Measurements from ENCODE around the gene TGFBR1. TPM values are rescaled to one million over a fixed set of nuclear protein-coding genes. Genes with fewer than 3 reads are reported as not detected.
"Not testable (repeated sequence)": the region's sequence is repeated elsewhere in the genome, so short reads cannot be mapped to it uniquely, and the experiment has no call there.

Gene TGFBR1
- total and polyA plus RNA-seq, 2 donors (not counting 3 experiments of a cell fraction or from before 2014, with no cell fraction given): 5.8 to 18.6 TPM

DNA sequence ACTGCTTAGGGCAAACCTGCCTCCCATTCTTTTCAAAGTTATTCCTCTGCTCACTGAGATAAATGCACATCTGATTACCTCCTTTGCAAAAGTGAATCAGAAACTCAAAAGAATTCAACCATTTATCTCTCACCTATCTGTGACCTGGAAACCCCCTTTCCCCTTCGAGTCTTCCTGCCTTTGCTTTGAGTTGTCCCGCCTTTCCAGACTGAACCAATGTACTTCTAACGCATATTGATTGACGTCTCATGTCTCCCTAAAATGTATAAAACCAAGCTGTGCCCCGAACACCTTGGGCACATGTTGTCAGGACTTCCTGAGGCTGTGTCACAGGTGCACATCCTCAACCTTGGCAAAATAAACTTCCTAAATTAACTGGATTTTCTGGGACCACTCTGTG lies 91.6 kb downstream of the TGFBR1 start:
- BruUV-seq (replicated peaks); H3K9me1 ChIP-seq (replicated peaks; ENCODE audit: control insufficient read depth, extremely low read depth, insufficient read depth, low read length); H3K79me2 ChIP-seq (ENCODE audit: control insufficient read depth, insufficient read depth, low read length); H3K4me1 ChIP-seq (ENCODE audit: control insufficient read depth, extremely low read depth, insufficient read depth, low read length); H3K4me3 ChIP-seq (replicated peaks in 1 of 3; ENCODE audit: insufficient read depth in 1 of 3, low read depth in 1 of 3, low read length in 3 of 3); FAIRE-seq; dilution Hi-C loops (cut with MboI; ENCODE audit: extremely low pct_ligation_motif_present, low sequenced_read_pairs); intact Hi-C loops (cut with micrococcal nuclease); POLR2A ChIA-PET; H3K9me3 ChIP-seq (replicated peaks; ENCODE audit: control insufficient read depth, insufficient read depth, low read length); H3K9ac ChIP-seq (replicated peaks; ENCODE audit: extremely low read depth, insufficient read depth, low read length); H3K27ac ChIP-seq (ENCODE audit: insufficient read depth, low read depth, low read length); H2AFZ ChIP-seq (ENCODE audit: low read depth, low read length); H3K4me2 ChIP-seq (ENCODE audit: insufficient read depth, low read length); DNase-seq (ENCODE audit: low read depth, low spot score); H4K20me1 ChIP-seq (replicated peaks; ENCODE audit: control insufficient read depth, extremely low read depth, insufficient read depth, low read length); H3K36me3 ChIP-seq (ENCODE audit: control insufficient read depth in 2 of 2, extremely low read depth in 1 of 2, insufficient read depth in 2 of 2, low read length in 2 of 2): not testable (repeated sequence)
- H3K27me3 ChIP-seq (ENCODE audit: control insufficient read depth in 2 of 2, insufficient read depth in 2 of 2, low read length in 2 of 2): peaks cover 2 to 21% of the 10 kb centered on the region in 2 experiments
- CTCF ChIA-PET: interaction anchor here (0.6 to 5.1 kb wide), 5 partner anchors 9 to 36 kb away, joined by 3 to 20 read pairs (median 3); no protein-coding TSS in a partner anchor

- no peak overlapping the region for H3K4me3 ChIP-seq (replicated peaks in 1 of 3; ENCODE audit: insufficient read depth in 1 of 3, low read depth in 1 of 3, low read length in 3 of 3)
- H4K20me1 ChIP-seq (replicated peaks; ENCODE audit: control insufficient read depth, extremely low read depth, insufficient read depth, low read length): no peaks in the 10 kb centered on the region
- BruUV-seq (replicated peaks): no TSS peak
- no peak for FAIRE-seq
- POLR2A ChIA-PET: interaction anchor here (0.5 to 1.0 kb wide), 2 partner anchors 9 to 25 kb away, joined by 5 to 10 read pairs; partner anchors contain the start of genes ALG2 and SEC61B
- no peaks in the 10 kb centered on the region for H3K4me1 ChIP-seq (ENCODE audit: control insufficient read depth, extremely low read depth, insufficient read depth, low read length)
- TF ChIP-seq, protein P1, sequence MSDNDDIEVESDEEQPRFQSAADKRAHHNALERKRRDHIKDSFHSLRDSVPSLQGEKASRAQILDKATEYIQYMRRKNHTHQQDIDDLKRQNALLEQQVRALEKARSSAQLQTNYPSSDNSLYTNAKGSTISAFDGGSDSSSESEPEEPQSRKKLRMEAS (IDR thresholded peaks at IDR 0.05; ENCODE audit: insufficient read depth, insufficient read length): no peak
- TF ChIP-seq JUN (IDR thresholded peaks at IDR 0.05; ENCODE audit: borderline replicate concordance, insufficient read depth, insufficient read length, low read depth) (no peak), POLR2AphosphoS5 (IDR thresholded peaks at IDR 0.05; ENCODE audit: insufficient read depth, low read depth, low read length) (no peak), POLR2A (IDR thresholded peaks at IDR 0.05; ENCODE audit: low read depth, low read length) (no peak), EZH2 (IDR thresholded peaks at IDR 0.05; ENCODE audit: borderline replicate concordance, low read depth, low read length, severe bottlenecking) (no peak), MYC (IDR thresholded peaks at IDR 0.05; ENCODE audit: low read depth, low read length) (no peak)
- TF ChIP-seq, protein P2, sequence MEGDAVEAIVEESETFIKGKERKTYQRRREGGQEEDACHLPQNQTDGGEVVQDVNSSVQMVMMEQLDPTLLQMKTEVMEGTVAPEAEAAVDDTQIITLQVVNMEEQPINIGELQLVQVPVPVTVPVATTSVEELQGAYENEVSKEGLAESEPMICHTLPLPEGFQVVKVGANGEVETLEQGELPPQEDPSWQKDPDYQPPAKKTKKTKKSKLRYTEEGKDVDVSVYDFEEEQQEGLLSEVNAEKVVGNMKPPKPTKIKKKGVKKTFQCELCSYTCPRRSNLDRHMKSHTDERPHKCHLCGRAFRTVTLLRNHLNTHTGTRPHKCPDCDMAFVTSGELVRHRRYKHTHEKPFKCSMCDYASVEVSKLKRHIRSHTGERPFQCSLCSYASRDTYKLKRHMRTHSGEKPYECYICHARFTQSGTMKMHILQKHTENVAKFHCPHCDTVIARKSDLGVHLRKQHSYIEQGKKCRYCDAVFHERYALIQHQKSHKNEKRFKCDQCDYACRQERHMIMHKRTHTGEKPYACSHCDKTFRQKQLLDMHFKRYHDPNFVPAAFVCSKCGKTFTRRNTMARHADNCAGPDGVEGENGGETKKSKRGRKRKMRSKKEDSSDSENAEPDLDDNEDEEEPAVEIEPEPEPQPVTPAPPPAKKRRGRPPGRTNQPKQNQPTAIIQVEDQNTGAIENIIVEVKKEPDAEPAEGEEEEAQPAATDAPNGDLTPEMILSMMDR (IDR thresholded peaks at IDR 0.05; ENCODE audit: extremely low read depth in 1 of 2, insufficient read depth in 1 of 2, low read depth in 1 of 2, low read length in 2 of 2): no peak
- no peaks in the 10 kb centered on the region for H3K36me3 ChIP-seq (ENCODE audit: control insufficient read depth in 2 of 2, extremely low read depth in 1 of 2, insufficient read depth in 2 of 2, low read length in 2 of 2)
- H3K27ac ChIP-seq (ENCODE audit: insufficient read depth, low read depth, low read length): no peak overlapping the region
- H3K9me1 ChIP-seq (replicated peaks; ENCODE audit: control insufficient read depth, extremely low read depth, insufficient read depth, low read length): no peaks in the 10 kb centered on the region
- dilution Hi-C loops (cut with MboI; ENCODE audit: extremely low pct_ligation_motif_present, low sequenced_read_pairs): no loop called here
- no peak overlapping the region for H3K9ac ChIP-seq (replicated peaks; ENCODE audit: extremely low read depth, insufficient read depth, low read length)
- H3K9me3 ChIP-seq (replicated peaks; ENCODE audit: control insufficient read depth, insufficient read depth, low read length): no peaks in the 10 kb centered on the region
- H3K4me2 ChIP-seq (ENCODE audit: insufficient read depth, low read length): no peak overlapping the region
- CTCF ChIA-PET: interaction anchor here (0.6 to 5.1 kb wide), 7 partner anchors 8 to 1128 kb away, joined by 3 to 20 read pairs (median 3); no protein-coding TSS in a partner anchor
- H2AFZ ChIP-seq (ENCODE audit: low read depth, low read length): no peak overlapping the region
- intact Hi-C loops (cut with micrococcal nuclease): no loop called here
- H3K27me3 ChIP-seq (ENCODE audit: control insufficient read depth in 2 of 2, insufficient read depth in 2 of 2, low read length in 2 of 2): peaks cover 0 to 19% of the 10 kb centered on the region in 2 experiments
- DNase-seq (ENCODE audit: low read depth, low spot score): no peak
- H3K79me2 ChIP-seq (ENCODE audit: control insufficient read depth, insufficient read depth, low read length): no peaks in the 10 kb centered on the region
These were observed 92.3 kb downstream of the TGFBR1 start for GRCh38 chr9:99197124-99197630.
